Neural cell (in vitro differentiated cells): ENCODE data around the gene MEX3B.

Source experiments
- EP300 ChIP-seq: fragments of 450-650 bp; conservative IDR thresholded peaks from 2 replicates; pipeline ENCODE4 v1.6.1; 2014; ENCODE audit warnings: antibody characterized with exemption, mild to moderate bottlenecking, moderate library complexity; ENCODE audit not compliant: poor library complexity, severe bottlenecking
- EZH2 ChIP-seq: fragments of 200-600, 300-800 bp; shearing (Covaris generic), sonication (generic); IDR thresholded peaks from 2 replicates; pipeline ENCODE4 v1.6.1; 2014; ENCODE audit warnings: antibody characterized with exemption, low read length, borderline replicate concordance, mild to moderate bottlenecking; ENCODE audit not compliant: insufficient read depth, poor library complexity, severe bottlenecking
- MXI1 ChIP-seq: fragments of 450-650 bp; conservative IDR thresholded peaks from 2 replicates; pipeline ENCODE4 v1.6.1; 2014; ENCODE audit warnings: antibody characterized with exemption, mild to moderate bottlenecking; ENCODE audit not compliant: poor library complexity, severe bottlenecking
- POLR2AphosphoS5 ChIP-seq: IDR thresholded peaks from 2 replicates; pipeline ENCODE4 v1.6.1; 2012
- RAD21 ChIP-seq: fragments of 450-650 bp; conservative IDR thresholded peaks from 2 replicates; pipeline ENCODE4 v1.6.1; 2014; ENCODE audit warnings: antibody characterized with exemption, mild to moderate bottlenecking, moderate library complexity
- SMC3 ChIP-seq: fragments of 450-650 bp; conservative IDR thresholded peaks from 2 replicates; pipeline ENCODE4 v1.6.1; 2014; ENCODE audit warnings: antibody characterized with exemption, mild to moderate bottlenecking, moderate library complexity; ENCODE audit not compliant: poor library complexity
- TAF1 ChIP-seq: IDR thresholded peaks from 2 replicates; pipeline ENCODE4 v1.6.1; 2012; ENCODE audit warnings: low read depth
- TF ChIP-seq, protein P1 (sequence below): IDR thresholded peaks from 2 replicates; pipeline ENCODE4 v1.6.1; 2012; ENCODE audit warnings: borderline replicate concordance
- TF ChIP-seq, protein P2 (sequence below): fragments of 450-650 bp; IDR thresholded peaks from 2 replicates; pipeline ENCODE4 v1.5.1; 2014; ENCODE audit warnings: antibody characterized with exemption, mild to moderate bottlenecking, moderate library complexity; ENCODE audit not compliant: poor library complexity, severe bottlenecking

DNA sequence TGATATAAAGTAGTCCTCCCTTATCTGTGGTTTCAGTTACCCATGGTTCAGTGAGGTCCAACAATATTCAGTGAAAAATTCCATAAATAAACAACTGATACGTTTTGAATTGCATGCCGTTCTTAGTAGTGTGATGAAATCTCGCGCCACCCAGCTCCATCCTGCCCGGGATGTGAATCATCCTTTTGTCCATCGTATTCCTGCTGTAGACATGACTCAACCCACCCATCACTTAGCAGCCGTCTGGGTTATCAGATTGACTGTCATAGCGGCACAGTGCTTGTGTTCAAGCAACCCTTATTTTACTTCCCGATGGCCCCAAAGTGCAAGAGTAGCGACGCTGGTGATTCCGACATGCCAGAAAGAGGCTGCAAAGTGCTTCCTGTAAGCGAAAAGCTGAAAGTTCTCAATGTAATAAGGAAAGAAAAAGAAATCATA, 48.0 kb upstream of the MEX3B start:
- TF ChIP-seq, protein P1, sequence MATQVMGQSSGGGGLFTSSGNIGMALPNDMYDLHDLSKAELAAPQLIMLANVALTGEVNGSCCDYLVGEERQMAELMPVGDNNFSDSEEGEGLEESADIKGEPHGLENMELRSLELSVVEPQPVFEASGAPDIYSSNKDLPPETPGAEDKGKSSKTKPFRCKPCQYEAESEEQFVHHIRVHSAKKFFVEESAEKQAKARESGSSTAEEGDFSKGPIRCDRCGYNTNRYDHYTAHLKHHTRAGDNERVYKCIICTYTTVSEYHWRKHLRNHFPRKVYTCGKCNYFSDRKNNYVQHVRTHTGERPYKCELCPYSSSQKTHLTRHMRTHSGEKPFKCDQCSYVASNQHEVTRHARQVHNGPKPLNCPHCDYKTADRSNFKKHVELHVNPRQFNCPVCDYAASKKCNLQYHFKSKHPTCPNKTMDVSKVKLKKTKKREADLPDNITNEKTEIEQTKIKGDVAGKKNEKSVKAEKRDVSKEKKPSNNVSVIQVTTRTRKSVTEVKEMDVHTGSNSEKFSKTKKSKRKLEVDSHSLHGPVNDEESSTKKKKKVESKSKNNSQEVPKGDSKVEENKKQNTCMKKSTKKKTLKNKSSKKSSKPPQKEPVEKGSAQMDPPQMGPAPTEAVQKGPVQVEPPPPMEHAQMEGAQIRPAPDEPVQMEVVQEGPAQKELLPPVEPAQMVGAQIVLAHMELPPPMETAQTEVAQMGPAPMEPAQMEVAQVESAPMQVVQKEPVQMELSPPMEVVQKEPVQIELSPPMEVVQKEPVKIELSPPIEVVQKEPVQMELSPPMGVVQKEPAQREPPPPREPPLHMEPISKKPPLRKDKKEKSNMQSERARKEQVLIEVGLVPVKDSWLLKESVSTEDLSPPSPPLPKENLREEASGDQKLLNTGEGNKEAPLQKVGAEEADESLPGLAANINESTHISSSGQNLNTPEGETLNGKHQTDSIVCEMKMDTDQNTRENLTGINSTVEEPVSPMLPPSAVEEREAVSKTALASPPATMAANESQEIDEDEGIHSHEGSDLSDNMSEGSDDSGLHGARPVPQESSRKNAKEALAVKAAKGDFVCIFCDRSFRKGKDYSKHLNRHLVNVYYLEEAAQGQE: no peak
- TF ChIP-seq, protein P2, sequence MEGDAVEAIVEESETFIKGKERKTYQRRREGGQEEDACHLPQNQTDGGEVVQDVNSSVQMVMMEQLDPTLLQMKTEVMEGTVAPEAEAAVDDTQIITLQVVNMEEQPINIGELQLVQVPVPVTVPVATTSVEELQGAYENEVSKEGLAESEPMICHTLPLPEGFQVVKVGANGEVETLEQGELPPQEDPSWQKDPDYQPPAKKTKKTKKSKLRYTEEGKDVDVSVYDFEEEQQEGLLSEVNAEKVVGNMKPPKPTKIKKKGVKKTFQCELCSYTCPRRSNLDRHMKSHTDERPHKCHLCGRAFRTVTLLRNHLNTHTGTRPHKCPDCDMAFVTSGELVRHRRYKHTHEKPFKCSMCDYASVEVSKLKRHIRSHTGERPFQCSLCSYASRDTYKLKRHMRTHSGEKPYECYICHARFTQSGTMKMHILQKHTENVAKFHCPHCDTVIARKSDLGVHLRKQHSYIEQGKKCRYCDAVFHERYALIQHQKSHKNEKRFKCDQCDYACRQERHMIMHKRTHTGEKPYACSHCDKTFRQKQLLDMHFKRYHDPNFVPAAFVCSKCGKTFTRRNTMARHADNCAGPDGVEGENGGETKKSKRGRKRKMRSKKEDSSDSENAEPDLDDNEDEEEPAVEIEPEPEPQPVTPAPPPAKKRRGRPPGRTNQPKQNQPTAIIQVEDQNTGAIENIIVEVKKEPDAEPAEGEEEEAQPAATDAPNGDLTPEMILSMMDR: no peak
- TF ChIP-seq SMC3: no peak
- no peak for TF ChIP-seq TAF1
- no peak for TF ChIP-seq EZH2
- no peak for TF ChIP-seq RAD21
- no peak for TF ChIP-seq EP300
- TF ChIP-seq POLR2AphosphoS5: no peak
- TF ChIP-seq MXI1: no peak
